CD4-positive, alpha-beta memory T cell (primary cell): Measurements from ENCODE around the gene GCSAML. TPM values are rescaled to one million over a fixed set of nuclear protein-coding genes. Genes with fewer than 3 reads are reported as not detected.

Experiments
- CTCF ChIA-PET: fragments of 350-600 bp; sonication (Branson Sonifier 250); formaldehyde crosslinking; loops from one replicate; lab custom pipeline; 2021; ENCODE audit warnings: inconsistent platforms; ENCODE audit not compliant: partially characterized antibody; lab: Charles Lee
- POLR2A ChIA-PET: fragments of 350-600 bp; sonication (Branson Sonifier 250); formaldehyde crosslinking; loops from one replicate; lab custom pipeline; 2021; ENCODE audit not compliant: partially characterized antibody; lab: Charles Lee
- DNase-seq, 5 donors: peaks; one replicate each; pipeline versions ENCODE4 v3.0.0 to v3.0.0-alpha.2; 2020 to 2022; ENCODE audit warnings: mixed read lengths in 1 of 5
- H3K27ac ChIP-seq: one replicate; pipeline ENCODE4 v1.7.0; 2013; ENCODE audit warnings: low read depth, low read length
- H3K27me3 ChIP-seq: 2 replicates; pipeline ENCODE4 v1.7.0; 2013; ENCODE audit warnings: mild to moderate bottlenecking, low read length, moderate library complexity; ENCODE audit not compliant: insufficient read depth
- H3K36me3 ChIP-seq: 2 replicates; pipeline ENCODE4 v1.7.0; 2013; ENCODE audit warnings: mild to moderate bottlenecking, low read length, moderate library complexity; ENCODE audit not compliant: insufficient read depth
- H3K4me1 ChIP-seq: 2 replicates; pipeline ENCODE4 v1.7.0; 2013; ENCODE audit warnings: mild to moderate bottlenecking, low read length, moderate library complexity; ENCODE audit not compliant: insufficient read depth
- H3K4me3 ChIP-seq, 2 donors: one replicate each; pipeline ENCODE4 v1.7.0; 2013; ENCODE audit warnings: low read length in 2 of 2, mild to moderate bottlenecking in 1 of 2
- H3K9me3 ChIP-seq, 2 donors: one replicate each; pipeline ENCODE4 v1.7.0; 2013; ENCODE audit warnings: low read length in 2 of 2, control low read depth in 1 of 2; ENCODE audit not compliant: control insufficient read depth in 1 of 2
- H3K27ac Mint-ChIP-seq, 7 donors: one replicate each; pipeline ENCODE4 v1.8.0; 2020 to 2021; ENCODE audit warnings: mixed read lengths in 7 of 7, mild to moderate bottlenecking in 6 of 7, inconsistent platforms in 3 of 7, moderate library complexity in 3 of 7
- H3K27me3 Mint-ChIP-seq, 2 donors: one replicate each; pipeline ENCODE4 v1.8.0; 2020 to 2021; ENCODE audit warnings: mixed read lengths in 2 of 2
- H3K36me3 Mint-ChIP-seq, 2 donors: one replicate each; pipeline ENCODE4 v1.8.0; 2020 to 2021; ENCODE audit warnings: mixed read lengths in 2 of 2, inconsistent platforms in 1 of 2, mild to moderate bottlenecking in 1 of 2
- H3K4me1 Mint-ChIP-seq, 4 donors: one replicate each; pipeline ENCODE4 v1.8.0; 2020 to 2021; ENCODE audit warnings: mixed read lengths in 4 of 4, mild to moderate bottlenecking in 1 of 4
- H3K4me3 Mint-ChIP-seq, 8 donors: one replicate each; pipeline ENCODE4 v1.8.0; 2020 to 2021; ENCODE audit warnings: mixed read lengths in 8 of 8, mild to moderate bottlenecking in 7 of 8, moderate library complexity in 6 of 8, inconsistent platforms in 3 of 8
- H3K9me3 Mint-ChIP-seq, 8 donors: one replicate each; pipeline ENCODE4 v1.8.0; 2020 to 2021; ENCODE audit warnings: mixed read lengths in 8 of 8, mild to moderate bottlenecking in 5 of 8, inconsistent platforms in 3 of 8, moderate library complexity in 1 of 8
- intact Hi-C: fragments of 100-400 bp; cut with micrococcal nuclease; formaldehyde crosslinking; loops from one replicate; pipeline ENCODE4 v1.15.1; 2023
- polyA plus RNA-seq, 2 donors: library from polyadenylated mRNA; unstranded; fragments of 300-500 nt; fragmentation: Illumina TruSeq; gene quantifications; one replicate each; pipeline ENCODE4 v1.2.3, GENCODE V29; 2021
- total RNA-seq, 2 experiments: library from RNA; stranded (reverse); gene quantifications; one replicate each; pipeline ENCODE4 v1.2.3, GENCODE V29; 2021

Gene GCSAML
- total and polyA plus RNA-seq, 4 experiments from 2014 or later = not detected

GRCh38 chr1:247540581-247540980 is 8.4 kb upstream of the GCSAML start:
- no peaks in the 10 kb centered on the region for H3K36me3 ChIP-seq
- Mint-ChIP-seq H3K27me3 (peaks cover 20 to 28% of the 10 kb centered on the region in 2 donors), H3K36me3 (no peaks in the 10 kb centered on the region), H3K4me1 (no peaks in the 10 kb centered on the region), H3K27ac (peak overlapping the region in 1 of 7 donors; percentile 23), H3K4me3 (no peak overlapping the region), H3K9me3 (peaks cover 0 to 5% (median 0%) of the 10 kb centered on the region in 8 donors)
- intact Hi-C loops = no loop called here
- no peak overlapping the region for H3K4me3 ChIP-seq
- ChIA-PET POLR2A (no interaction called here), CTCF (no interaction called here)
- no peak overlapping the region for H3K27ac ChIP-seq
- no peaks in the 10 kb centered on the region for H3K27me3 ChIP-seq
- H3K4me1 ChIP-seq = no peaks in the 10 kb centered on the region
- no peak for DNase-seq
- H3K9me3 ChIP-seq = no peaks in the 10 kb centered on the region

DNA sequence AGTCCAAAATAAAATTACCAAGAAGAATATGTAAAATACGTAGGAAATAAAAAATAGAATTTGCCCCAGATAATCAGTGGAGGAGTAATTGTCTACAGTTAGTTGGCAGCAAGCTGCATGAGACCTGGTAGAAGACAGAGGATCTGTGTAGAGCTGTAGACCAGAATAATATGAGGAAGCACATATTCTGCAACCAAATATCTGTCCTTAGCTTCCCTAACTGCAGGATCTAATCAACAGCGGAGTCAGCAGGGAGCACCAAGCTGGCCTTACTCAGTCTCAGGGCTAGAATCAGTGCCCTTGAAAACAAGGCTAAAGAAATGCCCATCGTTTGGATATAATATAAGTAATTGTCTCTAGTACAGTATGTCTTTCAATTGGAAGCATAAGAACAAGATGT is 6.1 kb upstream of the GCSAML start:
- H3K36me3 ChIP-seq = no peaks in the 10 kb centered on the region
- peaks cover 0 to 5% (median 0%) of the 10 kb centered on the region in 8 donors for H3K9me3 Mint-ChIP-seq
- H3K9me3 ChIP-seq = no peaks in the 10 kb centered on the region
- no peak overlapping the region for H3K27ac ChIP-seq
- H3K4me3 ChIP-seq = no peak overlapping the region
- H3K27ac Mint-ChIP-seq = no peak overlapping the region
- H3K36me3 Mint-ChIP-seq = no peaks in the 10 kb centered on the region
- ChIA-PET POLR2A (no interaction called here), CTCF (no interaction called here)
- intact Hi-C loops = no loop called here
- H3K4me1 ChIP-seq = no peaks in the 10 kb centered on the region
- H3K27me3 Mint-ChIP-seq = peaks cover 22 to 28% of the 10 kb centered on the region in 2 donors
- DNase-seq = no peak
- no peaks in the 10 kb centered on the region for H3K27me3 ChIP-seq
- no peaks in the 10 kb centered on the region for H3K4me1 Mint-ChIP-seq
- no peak overlapping the region for H3K4me3 Mint-ChIP-seq

DNA sequence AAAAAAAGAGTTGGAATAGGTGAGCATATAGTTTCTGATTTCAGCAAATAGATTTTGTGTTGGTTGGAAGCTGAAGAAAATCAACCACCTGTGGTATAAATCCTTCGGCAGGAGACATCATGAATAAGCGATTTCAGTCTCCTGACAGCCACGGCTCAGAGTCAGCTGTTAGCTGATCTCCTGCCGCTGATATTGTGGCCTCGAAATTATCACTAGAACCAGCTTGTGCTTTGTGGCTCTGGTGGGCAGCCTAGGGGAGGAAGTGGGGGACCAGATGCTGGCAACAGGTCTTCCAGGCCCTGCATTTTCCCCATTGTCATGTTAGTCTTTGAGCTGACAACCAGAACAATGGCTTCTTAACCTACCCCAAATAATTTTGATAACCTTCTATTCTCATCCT is 842 bp upstream of the GCSAML start:
- H3K27ac Mint-ChIP-seq = no peak overlapping the region
- H3K27me3 Mint-ChIP-seq = peaks cover 14 to 29% of the 10 kb centered on the region in 2 donors
- Histone ChIP-seq H3K9me3 (no peaks in the 10 kb centered on the region), H3K4me1 (no peaks in the 10 kb centered on the region), H3K27me3 (no peaks in the 10 kb centered on the region), H3K4me3 (no peak overlapping the region), H3K27ac (no peak overlapping the region), H3K36me3 (no peaks in the 10 kb centered on the region)
- intact Hi-C loops = no loop called here
- peaks cover 5 to 10% (median 7%) of the 10 kb centered on the region in 4 donors for H3K4me1 Mint-ChIP-seq
- no peaks in the 10 kb centered on the region for H3K36me3 Mint-ChIP-seq
- POLR2A ChIA-PET = no interaction called here
- CTCF ChIA-PET = no interaction called here
- no peaks in the 10 kb centered on the region for H3K9me3 Mint-ChIP-seq
- H3K4me3 Mint-ChIP-seq = no peak overlapping the region
- DNase-seq = no peak

DNA sequence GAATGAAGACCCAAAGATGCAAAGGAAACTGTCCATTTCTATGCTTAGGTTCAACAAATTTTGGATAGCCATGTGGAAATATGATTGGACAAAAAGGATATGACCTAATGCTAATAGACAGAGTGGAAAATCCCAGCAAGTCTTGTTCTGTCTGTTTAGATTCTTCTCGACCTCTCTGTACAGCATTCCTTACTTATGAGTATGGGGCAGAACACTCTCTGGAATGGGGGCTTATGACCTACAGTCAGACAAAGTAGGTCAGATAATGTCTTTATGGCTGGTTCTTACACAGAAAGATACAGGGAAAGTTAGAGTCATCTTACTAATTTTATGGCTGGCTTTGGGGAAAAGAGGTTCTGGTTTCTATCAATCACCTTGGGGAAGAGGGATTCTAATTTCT is 2.8 kb downstream of the GCSAML start:
- Histone ChIP-seq H3K9me3 (no peaks in the 10 kb centered on the region), H3K27ac (no peak overlapping the region), H3K27me3 (no peaks in the 10 kb centered on the region), H3K4me3 (no peak overlapping the region), H3K4me1 (no peaks in the 10 kb centered on the region), H3K36me3 (no peaks in the 10 kb centered on the region)
- no peak overlapping the region for H3K27ac Mint-ChIP-seq
- no peak overlapping the region for H3K4me3 Mint-ChIP-seq
- H3K4me1 Mint-ChIP-seq = peaks cover 5 to 10% (median 7%) of the 10 kb centered on the region in 4 donors
- H3K36me3 Mint-ChIP-seq = no peaks in the 10 kb centered on the region
- CTCF ChIA-PET = no interaction called here
- DNase-seq = no peak
- H3K9me3 Mint-ChIP-seq = no peaks in the 10 kb centered on the region
- POLR2A ChIA-PET = no interaction called here
- intact Hi-C loops = no loop called here
- H3K27me3 Mint-ChIP-seq = peaks cover 12 to 15% of the 10 kb centered on the region in 2 donors

DNA sequence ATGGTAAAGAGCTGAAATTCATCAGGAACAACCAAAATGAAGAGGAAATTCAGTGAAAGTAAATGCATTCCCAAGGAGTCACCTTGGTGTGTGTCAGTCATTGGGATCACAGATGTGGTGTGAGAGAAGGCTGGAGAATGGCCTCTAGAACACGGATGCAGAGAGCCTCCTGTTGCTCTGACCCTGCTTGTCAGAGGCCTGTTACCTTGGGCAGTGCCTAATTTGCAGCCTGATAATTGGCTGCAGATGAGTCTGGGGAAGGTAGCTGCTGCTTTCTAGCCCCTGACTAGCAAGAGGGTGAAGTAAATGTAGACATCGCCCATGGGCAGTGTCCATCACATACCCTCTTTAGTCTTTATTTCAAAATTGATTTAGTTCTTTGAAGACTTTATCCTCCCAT is 3.3 kb downstream of the GCSAML start:
- H3K9me3 ChIP-seq = no peaks in the 10 kb centered on the region
- CTCF ChIA-PET = no interaction called here
- peaks cover 5 to 10% (median 7%) of the 10 kb centered on the region in 4 donors for H3K4me1 Mint-ChIP-seq

GRCh38 chr1:247557926-247558674 is 9.2 kb downstream of the GCSAML start:
- H3K4me3 Mint-ChIP-seq = no peak overlapping the region
- no peaks in the 10 kb centered on the region for H3K27me3 ChIP-seq
- ChIA-PET POLR2A (no interaction called here), CTCF (no interaction called here)
- DNase-seq = no peak
- H3K9me3 ChIP-seq = no peaks in the 10 kb centered on the region
- intact Hi-C loops = no loop called here
- no peaks in the 10 kb centered on the region for H3K36me3 Mint-ChIP-seq
- no peaks in the 10 kb centered on the region for H3K4me1 Mint-ChIP-seq
- H3K27me3 Mint-ChIP-seq = peaks cover 2% of the 10 kb centered on the region in 2 donors
- H3K4me1 ChIP-seq = no peaks in the 10 kb centered on the region
- no peak overlapping the region for H3K27ac ChIP-seq
- H3K4me3 ChIP-seq = no peak overlapping the region
- H3K9me3 Mint-ChIP-seq = no peaks in the 10 kb centered on the region
- H3K36me3 ChIP-seq = no peaks in the 10 kb centered on the region
- H3K27ac Mint-ChIP-seq = no peak overlapping the region

More for the DNA sequence above, 3.3 kb downstream of the GCSAML start:
- no peak overlapping the region for H3K27ac ChIP-seq
- DNase-seq = no peak
- H3K36me3 ChIP-seq = no peaks in the 10 kb centered on the region
- POLR2A ChIA-PET = no interaction called here
- intact Hi-C loops = no loop called here
- no peak overlapping the region for H3K4me3 ChIP-seq
- H3K36me3 Mint-ChIP-seq = no peaks in the 10 kb centered on the region
- H3K4me1 ChIP-seq = no peaks in the 10 kb centered on the region
- H3K27ac Mint-ChIP-seq = no peak overlapping the region
- peaks cover 13 to 15% of the 10 kb centered on the region in 2 donors for H3K27me3 Mint-ChIP-seq
- no peak overlapping the region for H3K4me3 Mint-ChIP-seq
- H3K9me3 Mint-ChIP-seq = no peaks in the 10 kb centered on the region
- no peaks in the 10 kb centered on the region for H3K27me3 ChIP-seq

DNA sequence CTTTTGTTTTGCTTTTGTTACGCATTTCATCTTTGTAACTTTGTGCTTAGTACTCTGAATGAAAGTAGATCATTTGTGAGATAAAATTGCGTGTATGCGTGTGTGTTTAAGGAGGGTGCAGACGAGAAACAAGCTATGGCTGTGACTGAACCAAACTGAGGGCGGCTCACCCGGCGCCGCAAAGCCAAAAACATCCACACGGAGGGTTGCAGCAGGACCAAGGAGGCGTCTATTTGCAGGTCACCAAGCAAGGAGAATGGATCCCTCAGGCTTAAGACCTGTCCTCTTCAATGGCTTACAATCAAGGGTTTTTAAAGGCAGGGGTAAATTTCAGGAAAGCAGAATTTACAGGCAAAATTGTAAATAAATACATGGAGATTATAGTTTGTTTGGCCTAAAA is 12.8 kb downstream of the GCSAML start:
- Mint-ChIP-seq H3K9me3 (no peaks in the 10 kb centered on the region), H3K4me3 (no peak overlapping the region), H3K27ac (no peak overlapping the region), H3K36me3 (no peaks in the 10 kb centered on the region), H3K27me3 (peaks cover 2% of the 10 kb centered on the region in 2 donors), H3K4me1 (no peaks in the 10 kb centered on the region)
- no peaks in the 10 kb centered on the region for H3K9me3 ChIP-seq
- H3K36me3 ChIP-seq = no peaks in the 10 kb centered on the region
- intact Hi-C loops = no loop called here
- POLR2A ChIA-PET = no interaction called here
- no peak overlapping the region for H3K4me3 ChIP-seq
- no peaks in the 10 kb centered on the region for H3K27me3 ChIP-seq
- no peak overlapping the region for H3K27ac ChIP-seq
- no peak for DNase-seq
- CTCF ChIA-PET = no interaction called here
- H3K4me1 ChIP-seq = no peaks in the 10 kb centered on the region
